Right lobe of liver (tissue), 4 donors: ENCODE measurements around the gene CIAO3.

Experiments
- POLR2A ChIP-seq: fragments of 450-650 bp; IDR thresholded peaks from one replicate; pipeline ENCODE4 v1.6.1; 2017; ENCODE audit warnings: antibody characterized with exemption, mild to moderate bottlenecking
- TF ChIP-seq, protein P1 (sequence below), 4 donors: fragments of 200-600 bp in 3 of 4; fragments of 450-650 bp in 1 of 4; IDR thresholded peaks; one replicate each; pipeline versions ENCODE4 v1.5.1 to v1.8.0; 2016 to 2022; ENCODE audit warnings: antibody characterized with exemption in 4 of 4, mild to moderate bottlenecking in 2 of 4
- donor health status: DM: no; HTN: no; CAD: no.
- donor health status: DM: no; HTN: no; CAD: no.
- donor health status: DM: no; HTN: yes; CAD: no.

DNA sequence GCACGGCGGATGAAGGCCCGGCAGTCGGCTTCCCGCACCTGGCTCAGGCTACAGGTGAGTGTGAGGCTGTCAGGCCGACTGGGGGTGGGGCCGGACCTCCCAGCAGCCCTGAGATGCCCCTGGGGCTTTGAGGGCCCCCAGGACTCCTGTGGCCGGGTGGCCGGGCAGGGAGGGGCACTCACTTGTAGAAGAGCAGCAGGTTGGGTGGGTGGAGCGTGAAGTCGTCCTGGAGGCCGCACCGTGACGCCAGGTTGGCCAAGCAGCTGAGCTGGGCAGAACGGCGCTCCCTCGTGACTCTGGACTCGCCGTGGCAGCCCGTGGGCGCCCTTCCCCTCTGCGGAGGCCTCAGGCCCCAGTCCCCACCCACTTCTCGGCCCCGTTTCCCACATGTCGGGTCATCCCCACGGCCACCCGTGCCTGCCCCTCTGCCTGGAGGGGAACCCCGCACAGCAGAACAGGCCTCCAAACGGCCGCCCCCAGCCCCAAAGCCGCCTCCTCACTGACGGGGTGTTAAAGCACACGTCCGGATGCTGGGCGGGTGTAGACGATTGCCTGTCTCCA lies 34.5 kb upstream of the CIAO3 start:
- TF ChIP-seq, protein P1, sequence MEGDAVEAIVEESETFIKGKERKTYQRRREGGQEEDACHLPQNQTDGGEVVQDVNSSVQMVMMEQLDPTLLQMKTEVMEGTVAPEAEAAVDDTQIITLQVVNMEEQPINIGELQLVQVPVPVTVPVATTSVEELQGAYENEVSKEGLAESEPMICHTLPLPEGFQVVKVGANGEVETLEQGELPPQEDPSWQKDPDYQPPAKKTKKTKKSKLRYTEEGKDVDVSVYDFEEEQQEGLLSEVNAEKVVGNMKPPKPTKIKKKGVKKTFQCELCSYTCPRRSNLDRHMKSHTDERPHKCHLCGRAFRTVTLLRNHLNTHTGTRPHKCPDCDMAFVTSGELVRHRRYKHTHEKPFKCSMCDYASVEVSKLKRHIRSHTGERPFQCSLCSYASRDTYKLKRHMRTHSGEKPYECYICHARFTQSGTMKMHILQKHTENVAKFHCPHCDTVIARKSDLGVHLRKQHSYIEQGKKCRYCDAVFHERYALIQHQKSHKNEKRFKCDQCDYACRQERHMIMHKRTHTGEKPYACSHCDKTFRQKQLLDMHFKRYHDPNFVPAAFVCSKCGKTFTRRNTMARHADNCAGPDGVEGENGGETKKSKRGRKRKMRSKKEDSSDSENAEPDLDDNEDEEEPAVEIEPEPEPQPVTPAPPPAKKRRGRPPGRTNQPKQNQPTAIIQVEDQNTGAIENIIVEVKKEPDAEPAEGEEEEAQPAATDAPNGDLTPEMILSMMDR (IDR thresholded peaks at IDR 0.05): no peak
- TF ChIP-seq POLR2A: no peak
